Activated naive CD4-positive, alpha-beta T cell treated with Interleukin-2 at 50 U/mL for 16 hours (primary cell): ENCODE data around the gene FMN1.

ENCODE experiments used
- DNase-seq: peaks from one replicate; pipeline ENCODE4 v3.0.0-alpha.2; 2020

FMN1 gene

DNA sequence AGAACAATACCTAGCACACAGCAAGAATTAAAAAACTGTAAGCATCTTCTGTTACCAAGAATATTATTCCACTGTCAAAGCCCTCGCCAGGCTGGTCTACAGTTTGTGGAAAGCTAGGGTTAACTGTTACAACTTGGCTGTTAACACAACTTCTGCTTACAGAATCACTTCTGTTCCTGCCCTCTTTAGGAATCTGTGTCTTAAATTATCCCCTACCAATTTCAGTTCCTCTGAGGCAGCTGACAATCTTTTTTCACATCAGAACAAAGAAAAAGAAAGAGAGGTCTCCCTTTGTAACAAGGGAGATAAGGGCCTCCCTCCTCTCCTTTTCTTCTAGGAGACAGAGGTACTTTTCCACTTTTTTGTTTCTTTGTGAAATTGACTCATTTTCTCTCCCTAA, 188.9 kb downstream of the FMN1 start:
- no peak for DNase-seq

DNA sequence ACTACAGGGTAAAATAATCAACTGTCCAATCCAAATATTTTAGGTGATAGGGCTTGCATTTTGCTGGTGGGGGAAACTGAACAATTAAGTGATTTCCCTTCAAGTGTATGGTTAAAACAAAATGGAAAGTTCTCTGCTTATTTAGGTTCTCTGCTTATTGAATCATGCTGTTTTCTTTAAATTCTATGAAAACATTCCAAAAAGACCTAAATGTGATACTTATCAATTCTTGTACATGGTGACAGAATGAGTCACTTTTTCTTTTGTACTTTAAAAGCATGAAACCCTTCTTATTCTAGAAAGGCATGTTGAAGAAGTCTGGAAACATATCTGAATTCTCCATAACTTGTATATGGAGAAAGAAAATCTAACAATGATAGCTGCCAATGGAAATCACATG, 192.6 kb downstream of the FMN1 start:
- no peak for DNase-seq

DNA sequence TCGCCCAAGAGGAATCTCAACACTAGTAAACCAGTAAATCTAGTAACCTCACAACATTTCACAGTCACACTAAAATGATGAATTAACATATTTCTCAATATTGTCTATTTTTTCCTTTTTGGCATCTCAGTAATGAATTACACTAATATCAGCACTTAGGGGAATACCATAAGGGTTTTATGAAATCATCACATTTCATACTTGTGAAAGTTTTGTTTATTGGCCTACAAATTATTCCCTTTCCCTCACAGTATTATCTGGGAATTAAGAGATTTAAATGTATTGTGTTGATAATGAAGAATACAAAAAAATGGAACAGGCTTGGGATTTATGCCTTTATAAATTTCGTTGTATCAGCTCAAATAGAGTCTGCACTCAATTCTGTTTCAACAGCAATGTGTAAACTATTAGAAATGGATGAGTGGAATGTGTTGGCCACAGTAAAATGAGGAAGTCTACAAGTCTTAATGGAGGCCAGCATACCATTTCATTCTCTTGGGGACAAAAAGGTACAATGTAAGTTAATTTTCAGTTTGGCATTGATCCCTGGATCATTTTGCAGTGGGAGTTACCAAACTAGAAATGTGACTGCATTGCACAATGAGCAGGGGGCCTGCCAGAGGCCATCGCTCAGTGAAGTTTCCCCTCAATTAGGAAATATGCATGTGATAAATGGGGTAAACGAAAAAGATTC, 195.4 kb downstream of the FMN1 start:
- DNase-seq = no peak

DNA sequence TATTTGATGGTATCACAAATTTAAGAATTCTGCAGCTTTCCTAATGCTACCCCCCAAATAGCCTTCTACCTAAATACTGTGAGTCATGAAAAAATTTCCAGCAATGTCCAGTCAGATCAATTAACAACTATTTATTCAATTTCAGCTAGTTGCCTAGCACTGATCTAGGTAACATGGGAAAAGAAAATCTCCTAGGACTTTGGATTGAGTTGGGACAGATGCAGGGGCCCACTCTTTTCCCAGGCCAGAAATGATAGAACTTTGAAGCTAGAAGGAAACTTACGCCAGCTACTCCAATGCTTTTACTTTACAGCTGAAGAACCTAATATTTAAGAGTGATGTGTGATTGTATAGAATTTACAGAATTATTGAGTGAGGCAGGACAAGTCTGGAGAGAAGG, 196.3 kb downstream of the FMN1 start:
- DNase-seq = no peak

DNA sequence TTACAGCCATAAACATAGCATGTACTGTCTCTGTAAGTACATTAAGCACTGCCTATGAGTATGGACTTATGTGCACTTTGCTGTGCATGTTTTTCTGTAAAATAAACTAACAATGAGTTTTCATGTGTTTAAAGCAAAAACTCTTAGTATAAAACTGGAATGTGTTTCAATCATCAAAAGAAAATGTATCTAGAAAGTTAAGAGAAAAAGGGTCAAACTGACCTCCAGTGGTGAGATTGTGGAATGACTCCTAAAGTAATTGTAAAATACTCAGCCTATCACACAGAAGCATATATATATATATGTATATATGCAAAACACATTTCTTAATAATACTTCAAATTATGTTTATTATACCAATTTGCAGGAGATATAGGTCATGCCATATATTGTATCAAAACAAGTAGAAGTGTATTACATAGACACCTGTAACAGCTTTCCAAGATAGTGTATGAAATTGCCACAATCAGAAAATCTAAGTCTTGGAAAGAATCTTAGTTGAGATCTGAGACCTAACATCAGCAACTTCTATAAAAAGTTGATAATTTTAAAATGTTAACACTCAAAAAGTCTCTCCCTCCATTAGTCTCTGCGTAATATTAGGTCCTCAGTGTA, 199.6 kb downstream of the FMN1 start:
- no peak for DNase-seq

DNA sequence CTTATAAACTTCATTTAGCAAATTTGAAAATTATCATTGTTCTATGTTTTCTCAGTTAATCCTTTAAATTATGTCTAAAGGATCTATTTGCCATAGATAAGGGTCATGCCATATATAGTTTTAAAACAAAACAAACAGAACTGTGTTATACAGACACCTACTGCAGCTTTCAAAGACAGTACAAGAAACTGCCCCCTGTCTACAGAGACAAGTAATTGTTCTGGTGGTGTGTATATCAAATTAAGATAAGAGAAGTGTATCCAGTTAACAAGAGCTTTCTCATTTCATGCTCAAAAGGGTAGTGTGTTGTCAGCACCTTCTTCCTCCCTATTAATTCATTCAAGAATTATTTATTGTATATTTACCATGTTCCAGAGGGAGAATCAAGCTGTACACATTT, 201.2 kb downstream of the FMN1 start:
- DNase-seq = no peak

DNA sequence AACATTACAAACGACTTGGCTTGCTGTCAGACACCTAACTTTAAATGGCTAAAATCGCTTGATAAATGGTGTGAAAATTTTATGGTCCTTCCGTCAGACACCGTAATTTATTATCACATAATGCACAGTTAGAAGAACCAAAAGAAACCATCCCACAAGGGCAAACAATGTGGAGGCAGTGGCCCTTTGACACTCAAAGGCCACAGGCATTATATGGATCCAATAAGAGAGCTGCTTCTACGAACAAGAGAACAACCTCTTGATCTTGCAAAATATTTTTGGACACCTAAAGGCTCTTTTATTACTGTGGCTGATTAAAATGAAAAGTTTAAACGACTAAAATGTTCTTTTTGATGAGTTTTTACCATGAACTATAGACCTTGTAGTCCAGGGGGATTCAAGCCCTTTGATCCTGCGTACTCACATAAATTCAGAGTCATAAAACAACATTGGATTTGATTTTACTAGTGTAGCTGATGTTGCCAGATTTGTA, 202.8 kb downstream of the FMN1 start:
- DNase-seq = no peak

DNA sequence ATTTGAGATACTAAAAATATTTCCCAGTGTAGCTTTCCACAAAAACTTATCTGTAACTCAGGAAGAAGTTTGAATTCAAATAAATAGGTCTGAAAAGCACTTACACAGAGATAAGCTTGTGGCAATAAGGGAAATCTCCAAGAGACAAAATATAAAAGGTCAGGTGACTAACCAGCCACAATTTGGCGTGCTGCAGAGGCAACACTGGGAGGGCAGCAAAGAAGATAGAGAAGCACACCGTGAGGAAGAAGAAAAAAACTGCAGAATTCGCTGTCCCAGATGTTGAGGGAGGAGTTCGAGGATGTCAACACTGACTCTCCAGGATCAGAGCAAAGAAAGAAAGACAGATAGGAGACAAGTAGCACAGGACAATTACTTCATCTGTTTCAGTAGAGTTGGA, 204.4 kb downstream of the FMN1 start:
- DNase-seq = no peak

DNA sequence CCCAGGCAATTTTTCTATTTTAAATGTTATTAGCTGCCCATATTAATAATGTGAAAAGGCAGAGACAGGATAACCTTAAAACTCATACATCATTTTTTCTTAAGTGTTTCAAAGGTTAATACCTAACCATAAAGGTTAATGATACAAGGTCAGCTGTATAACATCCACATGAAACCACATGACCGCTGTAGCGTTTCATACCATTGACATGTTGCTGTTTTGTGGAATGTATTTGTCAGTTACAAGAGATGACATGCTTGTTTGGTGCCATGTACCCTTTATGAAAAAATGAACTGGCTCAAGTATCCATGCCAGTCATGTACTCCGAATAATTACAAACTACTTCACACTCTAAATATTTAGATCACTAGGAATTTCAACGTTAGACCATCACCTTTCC, 207.4 kb downstream of the FMN1 start:
- DNase-seq = no peak

DNA sequence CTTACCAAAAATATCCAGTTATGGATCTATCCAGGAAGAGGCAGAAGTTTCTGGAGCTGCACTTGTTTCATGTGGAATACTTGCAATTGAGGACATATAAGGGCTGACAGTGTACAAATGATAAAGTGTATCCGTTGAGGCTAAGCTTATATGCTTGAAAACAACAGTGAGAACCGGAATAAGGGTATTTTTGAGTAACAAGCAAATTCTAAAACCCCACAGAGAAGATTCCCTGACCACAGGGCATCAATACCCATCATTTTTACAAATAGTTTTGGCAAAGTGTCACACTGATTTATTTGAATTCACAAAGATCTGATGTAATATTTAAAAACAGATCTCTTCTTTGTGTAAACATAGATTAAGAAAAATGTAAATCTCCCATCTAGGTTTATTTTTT, 208.4 kb downstream of the FMN1 start:
- no peak for DNase-seq

DNA sequence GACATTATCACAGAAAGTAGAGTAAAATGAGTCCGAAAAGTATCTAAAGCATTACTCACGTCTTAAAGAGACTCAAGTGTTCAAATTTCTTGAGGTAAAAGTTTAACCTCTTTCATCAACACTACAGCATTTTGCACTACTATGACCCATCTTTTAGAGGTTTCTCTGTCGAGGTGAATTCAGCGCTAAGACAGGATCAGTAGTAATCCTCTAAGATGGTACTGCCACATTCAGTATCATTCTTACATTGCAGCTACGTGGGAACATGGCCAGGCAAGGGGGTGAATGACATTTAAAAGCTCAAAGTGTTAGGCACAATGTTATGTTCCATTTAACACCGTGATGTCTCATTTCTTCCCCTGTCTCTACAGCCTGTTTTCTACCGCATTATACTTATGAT, 210.8 kb downstream of the FMN1 start:
- no peak for DNase-seq

DNA sequence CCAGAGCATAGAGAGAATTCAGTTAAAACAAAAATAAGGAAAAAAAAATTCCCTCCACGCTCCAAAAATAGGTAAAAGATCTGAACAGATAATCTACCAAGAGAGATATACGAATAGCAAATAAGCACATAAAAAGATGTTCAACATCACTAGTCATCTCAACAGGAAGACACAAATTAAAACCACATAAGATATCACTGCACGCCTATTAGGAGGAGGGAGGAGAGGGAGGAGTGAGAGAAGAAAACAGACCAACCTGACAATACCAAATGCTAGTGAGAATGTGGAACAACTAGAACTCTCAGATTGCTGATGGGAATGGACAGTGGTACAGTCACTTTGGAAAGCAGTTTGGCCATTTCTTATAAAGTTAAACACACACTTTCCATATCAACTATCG, 212.5 kb downstream of the FMN1 start:
- DNase-seq = no peak

DNA sequence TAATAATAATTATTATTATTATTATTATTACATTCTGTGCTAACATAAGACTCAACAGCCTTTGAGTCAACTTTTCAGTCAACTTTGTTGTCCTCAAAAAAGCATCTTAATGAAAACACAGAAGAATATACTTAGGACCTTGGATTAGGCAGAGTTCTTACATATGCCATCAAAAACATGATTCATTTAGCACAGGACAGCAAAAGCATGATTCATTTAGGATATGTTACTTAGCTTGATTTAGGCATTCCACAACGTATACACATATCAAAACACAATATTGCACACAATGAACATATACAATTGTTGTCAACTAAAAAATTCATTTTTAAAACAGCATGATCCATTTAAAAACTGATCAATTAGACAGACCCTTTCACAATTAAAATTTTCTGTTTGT, 213.0 kb downstream of the FMN1 start:
- no peak for DNase-seq

DNA sequence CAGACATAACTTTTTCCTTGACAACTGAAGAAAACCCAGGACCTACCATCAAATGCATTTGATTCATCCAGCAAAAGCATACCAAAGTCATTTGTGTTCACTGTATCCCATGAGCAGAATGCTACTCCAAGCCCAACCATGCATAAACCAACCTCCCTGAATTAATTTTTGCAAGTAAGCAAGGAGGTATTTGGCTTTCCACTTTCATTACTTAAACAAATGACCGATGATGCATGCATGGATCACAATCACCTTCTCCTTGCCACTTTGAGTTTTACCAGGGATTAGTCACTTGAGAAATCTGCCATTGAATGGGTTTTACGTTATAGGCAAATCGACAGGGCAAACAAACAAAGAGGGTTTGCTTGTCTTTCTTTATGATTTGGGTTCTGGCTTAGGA, 214.8 kb downstream of the FMN1 start:
- no peak for DNase-seq

DNA sequence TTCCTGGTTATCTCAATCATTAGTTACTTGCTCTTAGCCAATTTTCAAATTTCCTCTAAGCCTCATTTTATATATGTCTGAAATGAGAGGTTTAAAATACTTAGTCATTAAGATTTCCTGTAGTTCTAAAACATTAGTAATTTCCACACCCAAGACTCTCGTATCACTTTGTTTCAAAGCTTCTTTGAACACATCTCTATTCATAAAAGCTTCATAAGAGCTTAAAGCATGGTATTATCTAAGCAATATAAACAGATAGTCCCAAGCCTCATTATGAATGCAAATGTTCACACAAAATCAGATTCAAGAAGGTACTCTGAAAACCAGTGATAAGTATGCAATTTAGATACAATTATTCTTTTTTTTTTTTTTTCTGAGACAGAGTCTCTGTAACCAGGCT, 217.0 kb downstream of the FMN1 start:
- DNase-seq = no peak

DNA sequence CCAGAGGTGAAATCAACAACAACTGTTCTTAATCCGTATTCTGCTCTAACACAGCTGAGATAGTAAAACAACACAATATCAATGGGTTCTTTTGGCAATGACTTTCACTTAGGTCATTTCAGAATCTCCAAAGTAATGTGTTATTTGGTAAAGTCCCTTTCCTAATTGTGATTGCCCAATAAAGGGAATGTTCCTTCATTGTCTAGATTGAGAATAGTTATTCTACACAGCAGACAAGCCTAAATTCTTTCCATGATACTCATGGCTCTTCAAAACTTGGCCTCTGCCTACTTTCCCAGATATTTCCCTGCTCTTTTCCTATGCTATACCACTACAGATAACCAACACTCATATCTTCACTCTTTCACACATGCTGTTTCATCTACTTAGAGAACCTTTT, 219.8 kb downstream of the FMN1 start:
- DNase-seq = no peak

DNA sequence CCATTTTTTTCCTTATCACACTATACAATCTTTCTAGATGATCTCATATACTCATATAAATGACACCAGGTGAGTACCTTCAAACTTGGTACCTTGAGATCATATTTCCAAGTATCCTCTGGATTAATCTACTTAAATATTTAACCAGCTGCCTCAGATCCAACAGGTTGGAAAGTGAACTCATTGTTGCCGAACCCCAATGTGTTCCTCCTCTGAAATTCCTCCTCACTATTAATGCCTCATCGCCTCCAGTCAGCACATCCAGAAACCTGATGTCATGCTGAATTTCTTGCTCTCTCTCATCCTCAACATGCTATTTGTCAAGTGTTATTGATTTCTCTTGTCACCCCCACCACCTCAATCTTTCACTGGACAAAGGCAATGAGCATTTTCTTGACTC, 221.8 kb downstream of the FMN1 start:
- DNase-seq = no peak

DNA sequence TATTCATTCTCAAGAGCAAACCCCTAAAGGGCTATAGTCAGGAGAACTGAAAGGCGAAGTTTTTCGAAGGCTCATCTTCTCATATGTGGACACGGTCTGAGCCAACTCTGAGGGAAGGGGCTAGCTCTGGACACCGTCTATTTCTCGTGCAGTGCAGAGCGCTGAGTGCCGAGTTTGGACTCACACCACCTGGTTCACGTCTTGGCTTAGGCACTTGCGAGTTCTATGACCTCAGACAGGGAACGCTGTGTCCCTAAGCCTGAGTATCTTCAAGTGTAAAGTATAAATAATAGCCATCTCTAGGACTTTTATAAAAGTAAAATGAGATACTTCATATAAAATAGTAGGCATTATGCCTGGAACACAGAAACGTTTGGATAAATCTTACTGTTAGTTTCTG, 223.7 kb downstream of the FMN1 start:
- no peak for DNase-seq

DNA sequence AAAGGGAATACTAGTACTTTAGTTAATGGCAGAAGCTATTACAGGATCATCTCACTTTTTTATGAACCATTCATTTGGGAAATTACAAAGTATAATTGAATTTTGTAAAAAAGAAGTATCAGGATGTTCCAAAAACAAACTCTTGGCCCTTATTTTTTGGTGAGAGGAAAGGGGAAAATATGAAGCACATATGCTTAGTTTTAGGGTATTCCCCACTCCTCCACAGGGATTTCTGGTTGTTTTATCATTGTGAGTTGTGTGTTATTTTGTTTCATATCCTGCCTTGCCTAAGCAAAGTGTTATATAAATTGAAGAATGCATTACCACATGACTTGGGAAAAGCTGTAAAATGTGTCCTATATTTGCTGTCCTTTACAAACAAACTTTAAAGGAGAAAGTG, 227.0 kb downstream of the FMN1 start:
- DNase-seq = no peak

DNA sequence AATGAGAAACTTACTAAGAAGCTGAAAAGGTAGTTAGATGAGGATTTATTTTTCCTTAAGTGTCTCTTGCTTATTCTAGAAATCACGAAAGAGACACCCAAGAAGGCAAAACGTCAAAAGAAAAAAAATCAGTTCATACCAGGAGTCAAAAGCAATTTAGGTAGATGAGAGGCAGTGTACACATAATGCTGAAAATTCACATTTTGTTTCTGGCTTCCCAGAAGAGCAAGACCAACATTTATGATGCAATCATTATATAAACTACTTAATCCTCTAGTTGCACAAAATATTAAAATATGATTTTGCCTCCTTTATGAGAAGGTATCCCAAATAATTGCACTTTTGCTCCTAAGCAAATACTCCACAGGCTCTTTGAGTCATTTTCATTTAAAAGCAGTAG, 228.0 kb downstream of the FMN1 start:
- no peak for DNase-seq

DNA sequence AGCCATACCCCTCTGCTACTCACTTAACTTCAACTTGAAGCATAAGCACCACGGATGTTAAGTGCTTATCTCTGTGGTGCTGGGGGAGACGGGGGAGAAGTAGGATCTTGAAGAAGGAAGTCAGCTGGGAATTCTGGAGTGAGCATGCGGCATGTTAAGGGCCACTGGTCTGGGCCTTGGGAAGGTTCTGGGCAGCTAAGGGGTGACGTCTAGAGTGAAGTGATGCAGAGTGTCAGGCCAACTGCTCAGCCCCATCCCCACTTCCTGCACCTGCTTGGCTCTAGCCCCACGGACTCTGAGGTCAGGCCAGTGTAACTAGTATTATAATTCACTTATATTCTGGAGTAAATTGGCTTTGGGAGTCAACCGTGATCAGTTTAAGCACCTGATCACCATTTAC, 228.6 kb downstream of the FMN1 start:
- DNase-seq = no peak

DNA sequence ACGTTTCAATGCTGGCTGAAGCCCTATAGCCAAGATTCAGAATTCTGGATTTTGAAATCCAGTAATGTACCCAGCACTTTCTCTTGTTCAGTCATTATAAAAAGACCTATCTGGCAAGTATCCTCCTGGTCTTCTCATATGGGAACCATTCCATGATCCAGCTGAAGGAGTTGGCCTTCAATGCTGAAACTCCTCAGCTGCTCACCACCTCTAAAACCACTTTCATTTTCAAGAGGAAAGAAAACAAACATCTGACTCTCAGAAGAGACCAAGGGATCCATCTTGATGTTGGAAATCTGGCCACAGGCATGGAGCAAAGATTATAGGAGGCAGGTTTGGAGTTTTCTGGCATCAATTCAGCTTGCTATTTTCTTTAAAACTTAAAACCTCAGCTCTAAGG, 235.4 kb downstream of the FMN1 start:
- no peak for DNase-seq

DNA sequence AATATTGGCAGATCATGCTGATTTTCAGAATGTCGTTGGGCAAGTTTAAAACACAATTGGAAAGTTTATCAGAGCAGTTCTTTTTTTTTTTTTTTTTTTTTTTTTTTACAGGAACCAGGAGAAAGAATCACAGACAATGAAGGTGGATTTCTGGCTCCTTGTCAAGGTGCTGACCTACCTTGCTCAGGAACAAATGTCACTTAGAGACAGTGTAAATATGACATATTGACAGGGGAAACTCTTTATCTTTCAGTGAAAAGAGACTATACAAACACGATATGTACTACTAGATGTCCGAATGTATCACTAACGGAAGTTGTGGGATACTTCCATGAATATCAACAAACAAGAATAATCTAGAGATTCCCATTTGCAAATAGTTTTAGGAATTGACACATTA, 237.3 kb downstream of the FMN1 start:
- DNase-seq = no peak

DNA sequence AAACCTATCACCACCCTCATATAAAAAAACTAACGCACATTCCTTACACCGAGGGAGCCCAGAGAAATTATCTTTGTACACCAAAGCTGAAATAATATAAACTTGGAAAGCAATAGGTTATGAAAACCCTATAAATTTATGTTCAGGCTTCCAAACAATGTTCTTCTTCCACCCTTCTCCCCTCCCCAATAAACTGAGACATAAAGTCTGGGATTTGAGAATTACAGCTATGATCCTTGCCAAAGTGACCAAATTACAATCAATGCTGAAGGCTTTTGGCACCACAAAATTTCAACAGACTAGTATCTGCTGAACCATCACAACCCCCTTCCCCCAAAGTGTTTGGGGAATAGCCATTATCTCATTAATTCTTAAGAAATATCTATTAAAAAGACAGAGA, 237.8 kb downstream of the FMN1 start:
- DNase-seq = no peak

DNA sequence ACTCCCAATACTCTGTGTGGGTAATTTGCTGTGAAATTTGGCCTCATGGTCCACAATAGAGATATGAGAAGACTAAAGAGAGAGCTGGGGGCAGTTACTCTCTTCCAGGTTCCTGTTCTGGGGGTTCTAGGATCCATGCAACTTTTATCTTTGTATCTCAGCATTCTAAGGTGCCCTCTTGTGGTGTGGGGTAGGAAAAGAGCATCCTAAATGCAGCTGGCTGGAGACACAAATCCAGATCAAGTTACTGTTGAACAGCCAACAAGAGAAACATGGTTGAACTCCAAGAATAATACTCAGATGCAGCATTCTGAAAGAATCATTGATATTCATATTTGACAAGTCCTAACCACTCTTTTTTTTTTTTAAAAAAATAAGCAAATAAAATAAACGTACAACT, 238.5 kb downstream of the FMN1 start:
- no peak for DNase-seq
